Peyer's patch (tissue), 4 donors: Measurements from ENCODE around the gene SLC3A2. TPM values are rescaled to one million over a fixed set of nuclear protein-coding genes. Genes with fewer than 3 reads are reported as not detected.
A peak's percentile ranks its signal among the peaks of the same experiment; 100 is the strongest.

ENCODE experiments used
- DNase-seq, 3 donors: peaks; one replicate each; pipeline ENCODE4 v3.0.0-alpha.2; 2017 to 2019
- H3K27ac ChIP-seq, 4 donors: fragments of 200-600 bp; sonication (generic); one replicate each; pipeline ENCODE4 v1.5.1; 2016 to 2019
- H3K27me3 ChIP-seq, 2 donors: fragments of 200-600 bp; sonication (generic); one replicate each; pipeline ENCODE4 v1.5.1; 2019
- H3K36me3 ChIP-seq, 3 donors: fragments of 200-600 bp; sonication (generic); one replicate each; pipeline ENCODE4 v1.5.1; 2016 to 2019
- H3K4me1 ChIP-seq, 4 donors: fragments of 200-600 bp; sonication (generic); one replicate each; pipeline ENCODE4 v1.5.1; 2016 to 2019
- H3K4me3 ChIP-seq, 4 donors: fragments of 200-600 bp; sonication (generic); 1 replicate in 3 of 4; 2 replicates in 1 of 4; pipeline ENCODE4 v1.5.1; 2016 to 2019; ENCODE audit warnings: mild to moderate bottlenecking in 1 of 4
- H3K9me3 ChIP-seq, 4 donors: fragments of 200-600 bp; sonication (generic); one replicate each; pipeline ENCODE4 v1.5.1; 2016 to 2019; ENCODE audit warnings: mild to moderate bottlenecking in 1 of 4
- POLR2A ChIP-seq, 2 donors: fragments of 450-650 bp; IDR thresholded peaks; one replicate each; pipeline ENCODE4 v1.5.1; 2017; ENCODE audit warnings: antibody characterized with exemption in 2 of 2, mild to moderate bottlenecking in 2 of 2, moderate library complexity in 2 of 2
- total RNA-seq, 4 donors: library from RNA; depleted of rRNA; stranded (reverse); fragments of >200 nt; gene quantifications; one replicate each; pipeline ENCODE4 v1.1.0, GENCODE V29; 2016
- TF ChIP-seq, protein P1 (sequence below), 6 experiments: fragments of 450-650 bp in 4 of 6; fragments of 200-600 bp in 2 of 6; sonication (generic) in 1 of 6; IDR thresholded peaks; one replicate each; pipeline ENCODE4 v1.5.1; 2017 to 2019; ENCODE audit warnings: antibody characterized with exemption in 6 of 6, mild to moderate bottlenecking in 3 of 6, moderate library complexity in 1 of 6

SLC3A2 gene
- total RNA-seq, 4 donors from 2014 or later: 64.4 to 253 (median 207) TPM

DNA sequence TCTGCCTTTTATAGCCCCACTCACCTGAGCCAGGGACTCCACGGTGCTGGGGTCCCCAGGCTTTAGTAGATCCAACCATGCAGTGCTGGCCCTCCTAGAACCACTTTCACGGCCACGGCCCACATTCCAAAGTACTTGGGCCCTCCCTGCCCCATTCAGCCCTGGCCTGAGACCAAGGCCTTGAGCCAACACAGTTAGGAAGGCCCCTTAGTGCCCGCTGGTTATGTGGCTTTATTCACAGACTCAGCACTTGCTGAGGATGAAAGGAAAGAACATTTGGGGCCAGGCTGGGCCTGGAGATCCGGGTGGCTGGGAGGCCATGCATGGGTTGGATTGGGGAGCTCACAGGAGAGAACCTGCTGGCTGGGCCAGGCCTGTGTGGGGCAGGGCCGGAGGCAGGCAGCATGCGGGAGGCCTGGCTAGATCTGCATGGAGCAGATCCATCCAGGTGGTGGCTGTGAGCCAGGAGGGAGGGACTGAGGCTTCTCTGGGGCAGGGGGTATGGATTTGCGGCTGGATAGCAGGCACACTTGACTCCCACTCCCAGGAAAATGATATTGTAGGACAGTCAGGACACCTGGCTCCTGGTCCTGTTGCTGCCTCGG lies 27.9 kb downstream of the SLC3A2 start:
- no peak overlapping the region for H3K27ac ChIP-seq
- no peaks in the 10 kb centered on the region for H3K4me1 ChIP-seq
- H3K27me3 ChIP-seq: no peaks in the 10 kb centered on the region
- no peak overlapping the region for H3K4me3 ChIP-seq
- TF ChIP-seq, protein P1, sequence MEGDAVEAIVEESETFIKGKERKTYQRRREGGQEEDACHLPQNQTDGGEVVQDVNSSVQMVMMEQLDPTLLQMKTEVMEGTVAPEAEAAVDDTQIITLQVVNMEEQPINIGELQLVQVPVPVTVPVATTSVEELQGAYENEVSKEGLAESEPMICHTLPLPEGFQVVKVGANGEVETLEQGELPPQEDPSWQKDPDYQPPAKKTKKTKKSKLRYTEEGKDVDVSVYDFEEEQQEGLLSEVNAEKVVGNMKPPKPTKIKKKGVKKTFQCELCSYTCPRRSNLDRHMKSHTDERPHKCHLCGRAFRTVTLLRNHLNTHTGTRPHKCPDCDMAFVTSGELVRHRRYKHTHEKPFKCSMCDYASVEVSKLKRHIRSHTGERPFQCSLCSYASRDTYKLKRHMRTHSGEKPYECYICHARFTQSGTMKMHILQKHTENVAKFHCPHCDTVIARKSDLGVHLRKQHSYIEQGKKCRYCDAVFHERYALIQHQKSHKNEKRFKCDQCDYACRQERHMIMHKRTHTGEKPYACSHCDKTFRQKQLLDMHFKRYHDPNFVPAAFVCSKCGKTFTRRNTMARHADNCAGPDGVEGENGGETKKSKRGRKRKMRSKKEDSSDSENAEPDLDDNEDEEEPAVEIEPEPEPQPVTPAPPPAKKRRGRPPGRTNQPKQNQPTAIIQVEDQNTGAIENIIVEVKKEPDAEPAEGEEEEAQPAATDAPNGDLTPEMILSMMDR (IDR thresholded peaks at IDR 0.05): no peak
- TF ChIP-seq POLR2A (IDR thresholded peaks at IDR 0.05): no peak
- no peak for DNase-seq
- H3K36me3 ChIP-seq: no peaks in the 10 kb centered on the region
- no peaks in the 10 kb centered on the region for H3K9me3 ChIP-seq

GRCh38 chr11:62909107-62909894 lies 28.6 kb downstream of the SLC3A2 start:
- no peaks in the 10 kb centered on the region for H3K36me3 ChIP-seq
- peak in 2 of 3 donors; percentile 78 to 80 for DNase-seq
- H3K9me3 ChIP-seq: no peaks in the 10 kb centered on the region
- peak overlapping the region in 2 of 4 donors; percentile 41 to 45 for H3K27ac ChIP-seq
- no peak overlapping the region for H3K4me3 ChIP-seq
- TF ChIP-seq, protein P1 (IDR thresholded peaks at IDR 0.05): peak in 4 of 6 experiments; percentile 32 to 59 (median 56)
- TF ChIP-seq POLR2A (IDR thresholded peaks at IDR 0.05): no peak
- no peaks in the 10 kb centered on the region for H3K4me1 ChIP-seq
- no peaks in the 10 kb centered on the region for H3K27me3 ChIP-seq

DNA sequence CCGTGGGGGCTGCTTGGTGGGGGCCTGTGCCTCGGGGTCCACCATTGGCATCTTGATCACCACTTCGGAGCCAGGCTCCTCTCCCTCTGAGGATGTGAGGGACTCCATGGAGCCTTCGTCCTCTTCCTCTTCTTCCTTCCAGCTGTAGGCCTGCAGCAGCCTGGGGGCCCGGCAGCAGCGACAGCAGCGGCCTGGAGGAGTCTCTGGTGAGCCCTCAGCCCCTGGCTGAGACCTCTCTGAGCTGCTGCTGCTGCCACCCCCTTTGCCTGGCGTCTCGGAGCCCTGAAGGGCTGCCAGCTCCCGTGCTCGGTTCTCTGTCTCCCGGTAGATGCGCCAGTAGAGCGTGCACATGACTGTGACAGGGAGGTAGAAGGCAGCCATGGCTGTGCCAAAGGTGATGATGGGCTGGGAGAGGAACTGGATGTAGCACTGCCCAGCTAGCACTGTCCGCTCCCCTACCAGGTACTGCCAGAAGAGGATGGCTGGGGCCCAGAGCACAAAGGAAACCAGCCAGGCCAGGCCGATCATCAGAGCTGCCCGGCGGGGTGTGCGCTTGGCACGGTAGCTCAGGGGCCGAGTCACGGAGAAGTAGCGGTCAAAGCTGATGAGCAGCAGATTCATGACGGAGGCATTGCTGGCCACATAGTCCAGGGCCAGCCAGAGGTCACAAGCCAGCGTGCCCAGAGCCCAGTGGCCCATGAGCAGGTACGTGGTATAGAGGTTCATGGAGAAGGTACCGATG lies 29.6 kb downstream of the SLC3A2 start:
- Histone ChIP-seq H3K27ac (no peak overlapping the region), H3K9me3 (no peaks in the 10 kb centered on the region), H3K4me3 (no peak overlapping the region), H3K27me3 (no peaks in the 10 kb centered on the region), H3K36me3 (no peaks in the 10 kb centered on the region), H3K4me1 (no peaks in the 10 kb centered on the region)
- DNase-seq: no peak
- TF ChIP-seq, protein P1 (IDR thresholded peaks at IDR 0.05): no peak
- TF ChIP-seq POLR2A (IDR thresholded peaks at IDR 0.05): no peak

DNA sequence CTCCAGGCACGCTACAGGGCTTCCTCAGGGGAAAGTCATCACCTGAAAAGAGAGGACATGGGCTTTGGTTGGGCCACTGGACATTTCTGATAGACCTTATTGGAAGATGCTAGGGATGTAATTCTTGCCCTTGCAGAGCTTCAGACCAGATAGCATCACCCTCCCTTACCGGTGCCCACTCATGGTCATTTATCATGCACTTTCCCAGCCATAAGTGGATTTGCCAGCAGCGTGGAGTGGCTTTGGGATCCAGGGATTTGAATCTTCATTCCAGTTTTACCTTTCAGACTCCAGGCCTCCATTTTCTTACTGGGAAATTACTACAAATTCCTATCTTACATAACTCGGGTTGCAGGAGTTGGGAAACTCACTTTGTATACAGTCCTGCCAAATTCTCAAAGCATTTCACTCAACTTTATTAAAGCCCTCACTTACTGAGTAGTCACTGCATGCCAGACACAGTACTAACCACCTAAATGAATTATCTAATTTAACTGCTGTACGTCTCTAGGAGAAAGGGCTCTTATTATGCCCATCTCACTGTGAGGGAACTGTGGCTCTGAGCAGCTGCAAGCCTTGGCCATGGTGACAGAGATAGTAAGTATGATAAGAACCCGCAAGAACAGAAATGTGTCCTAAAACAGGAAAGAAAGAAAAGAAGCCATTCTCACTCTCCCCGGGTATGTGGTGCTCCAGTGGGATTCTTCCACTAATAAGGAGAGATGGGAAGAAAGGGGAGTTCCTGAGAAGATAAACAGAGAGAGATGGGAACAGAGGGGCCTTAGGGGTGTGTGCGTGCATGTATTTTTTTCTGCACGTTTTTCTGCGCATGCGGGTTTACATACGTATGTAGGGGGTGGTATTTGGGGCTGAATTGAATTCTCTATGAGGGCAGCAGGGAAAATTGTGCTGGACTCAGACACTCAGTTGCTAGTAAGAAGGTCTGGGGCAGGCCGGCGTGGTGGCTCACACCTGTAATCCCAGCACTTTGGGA lies 30.7 kb downstream of the SLC3A2 start:
- Histone ChIP-seq H3K27ac (no peak overlapping the region), H3K4me3 (no peak overlapping the region), H3K4me1 (no peaks in the 10 kb centered on the region), H3K27me3 (no peaks in the 10 kb centered on the region), H3K36me3 (no peaks in the 10 kb centered on the region), H3K9me3 (no peaks in the 10 kb centered on the region)
- no peak for DNase-seq
- TF ChIP-seq, protein P1 (IDR thresholded peaks at IDR 0.05): no peak
- no peak for TF ChIP-seq POLR2A (IDR thresholded peaks at IDR 0.05)

- TF ChIP-seq, protein P1 (IDR thresholded peaks at IDR 0.05): no peak
- TF ChIP-seq POLR2A (IDR thresholded peaks at IDR 0.05): no peak
- no peaks in the 10 kb centered on the region for H3K36me3 ChIP-seq
- no peak overlapping the region for H3K27ac ChIP-seq
- H3K9me3 ChIP-seq: no peaks in the 10 kb centered on the region
- no peaks in the 10 kb centered on the region for H3K27me3 ChIP-seq
- no peak overlapping the region for H3K4me3 ChIP-seq
- DNase-seq: no peak
- H3K4me1 ChIP-seq: no peaks in the 10 kb centered on the region
Measured at GRCh38 chr11:62912268-62912667, 31.6 kb downstream of the SLC3A2 start.
